NCI-H1105 (cell line): ENCODE measurements around the gene POMP.
"Not testable (repeated sequence)": the region's sequence is repeated elsewhere in the genome, so short reads cannot be mapped to it uniquely, and the experiment has no call there.

ENCODE experiments used
- DNase-seq: peaks from one replicate; lab custom pipeline; 2025; lab: John Stamatoyannopoulos, UW

Gene POMP

GRCh38 chr13:28693605-28694491 lies 34.9 kb downstream of the POMP start:
- DNase-seq = not testable (repeated sequence)

DNA sequence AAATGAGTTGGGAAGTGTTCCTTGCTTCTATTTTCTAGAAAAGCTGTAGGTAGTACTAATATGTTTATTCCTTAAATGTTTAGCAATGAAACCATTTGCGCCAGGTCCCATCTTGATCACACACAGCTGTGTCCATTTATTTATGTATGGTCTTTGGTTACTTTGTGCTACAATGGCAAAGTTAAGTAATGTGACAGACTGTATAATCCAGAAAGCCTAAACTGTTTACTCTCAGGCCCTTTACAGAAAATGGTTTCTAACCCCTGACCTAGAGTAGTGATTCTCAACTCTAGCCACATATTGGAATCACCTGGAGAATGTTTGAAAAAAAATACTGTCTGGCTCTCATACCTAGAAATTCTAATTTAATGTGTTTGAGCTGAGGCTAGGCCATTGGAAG lies 38.5 kb downstream of the POMP start:
- no peak for DNase-seq

- no peak for DNase-seq
Measured at GRCh38 chr13:28699246-28699645, 40.3 kb downstream of the POMP start.

DNA sequence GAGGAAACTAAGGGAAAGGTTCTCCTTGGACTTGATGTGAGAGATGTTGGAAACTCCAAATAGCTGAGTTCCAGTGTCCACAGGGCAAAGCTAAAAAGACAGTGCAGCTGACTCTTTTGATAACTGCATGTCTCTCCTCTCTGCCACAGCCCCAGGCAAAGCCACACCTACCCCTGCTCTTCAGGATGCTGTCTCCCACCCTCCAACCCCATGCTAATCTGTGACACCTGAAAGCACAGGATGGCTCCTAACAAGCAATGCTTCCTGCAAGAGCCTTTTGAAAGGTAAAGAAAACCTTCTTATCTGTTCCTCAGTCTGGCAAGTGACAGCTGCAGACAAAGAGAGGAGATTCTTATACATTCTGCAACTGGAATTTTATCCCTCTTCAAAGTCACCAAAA lies 45.4 kb downstream of the POMP start:
- no peak for DNase-seq

DNA sequence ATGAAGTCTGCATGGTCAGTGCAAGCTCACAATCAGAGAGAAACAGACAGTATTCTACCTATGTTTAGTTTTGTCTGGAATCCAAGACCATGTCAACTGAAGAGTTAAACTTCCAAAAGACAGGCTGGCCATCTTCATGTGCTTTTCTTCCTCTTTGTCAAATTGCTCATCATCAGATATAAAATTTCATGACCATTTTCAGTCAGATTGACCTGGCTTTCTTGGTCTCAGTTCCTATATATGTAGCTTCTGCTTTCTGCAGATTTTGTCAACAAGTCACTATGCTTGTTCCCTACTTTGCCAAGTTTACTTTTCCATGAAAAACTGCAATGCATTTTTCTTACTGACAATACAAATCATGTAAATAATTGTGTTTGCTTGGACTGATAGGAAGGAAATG lies 46.0 kb downstream of the POMP start:
- no peak for DNase-seq

DNA sequence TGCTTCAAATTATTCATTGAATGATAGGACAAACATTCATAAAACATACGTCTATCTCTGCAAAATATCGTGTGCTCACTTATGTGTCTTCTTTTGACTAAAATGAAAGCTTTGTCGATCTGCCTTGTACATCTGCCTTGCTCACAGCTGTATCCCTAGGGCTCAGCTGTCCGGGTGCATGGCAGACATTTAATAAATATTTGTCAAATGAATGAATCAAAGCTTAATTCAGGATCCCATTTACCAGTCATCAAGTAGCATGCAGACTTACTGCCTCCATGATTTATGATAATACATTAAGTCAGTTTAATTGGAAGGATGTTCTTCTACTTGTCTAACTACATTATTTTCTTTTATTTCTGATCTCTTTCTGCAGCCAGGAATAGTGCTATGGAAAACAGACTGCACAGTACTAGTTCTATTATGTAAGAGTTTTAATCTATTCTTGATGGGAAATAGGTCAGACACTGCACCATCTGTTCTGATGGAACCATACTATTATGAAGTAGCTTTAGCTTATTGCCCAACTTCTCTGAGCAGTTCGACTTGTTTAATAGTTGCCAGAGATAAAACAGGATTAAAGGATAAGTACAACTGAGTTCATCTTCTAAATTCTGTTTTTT lies 46.6 kb downstream of the POMP start:
- no peak for DNase-seq

DNA sequence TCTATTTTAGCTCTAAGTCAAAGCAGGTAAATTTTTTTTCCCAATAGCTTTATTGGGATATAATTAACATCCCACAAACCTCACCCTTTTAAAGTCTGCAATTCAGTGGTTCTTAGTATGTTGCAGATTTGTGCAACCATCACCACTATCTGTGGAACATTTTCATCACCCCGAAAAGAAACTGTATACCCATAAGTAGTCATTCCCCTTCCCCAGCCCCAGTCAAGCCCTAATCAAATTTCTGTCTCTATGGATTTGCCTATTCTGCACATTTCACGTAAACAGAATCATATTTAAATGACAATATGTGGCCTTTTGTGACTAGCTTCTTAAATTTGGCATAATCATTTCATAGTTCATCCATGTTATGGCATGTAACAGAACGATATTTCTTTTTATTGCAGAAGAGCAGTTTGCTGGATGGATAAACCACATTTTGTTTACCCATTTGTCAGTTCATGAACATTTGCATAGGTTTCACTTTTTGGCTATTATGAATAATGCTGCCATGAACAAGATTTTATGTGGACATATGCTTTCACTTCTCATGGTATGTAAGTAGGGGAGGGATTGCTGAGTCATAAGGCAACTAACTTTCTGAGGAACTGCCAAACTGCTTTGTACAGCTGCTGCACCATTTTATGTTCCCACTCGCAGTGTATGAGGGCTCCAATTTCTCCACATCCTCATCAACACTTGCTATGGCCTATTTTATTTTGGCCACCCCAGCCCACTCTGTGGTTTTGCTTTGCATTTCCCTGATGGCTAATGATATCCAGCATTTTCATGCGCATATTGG lies 48.9 kb downstream of the POMP start:
- no peak for DNase-seq

DNA sequence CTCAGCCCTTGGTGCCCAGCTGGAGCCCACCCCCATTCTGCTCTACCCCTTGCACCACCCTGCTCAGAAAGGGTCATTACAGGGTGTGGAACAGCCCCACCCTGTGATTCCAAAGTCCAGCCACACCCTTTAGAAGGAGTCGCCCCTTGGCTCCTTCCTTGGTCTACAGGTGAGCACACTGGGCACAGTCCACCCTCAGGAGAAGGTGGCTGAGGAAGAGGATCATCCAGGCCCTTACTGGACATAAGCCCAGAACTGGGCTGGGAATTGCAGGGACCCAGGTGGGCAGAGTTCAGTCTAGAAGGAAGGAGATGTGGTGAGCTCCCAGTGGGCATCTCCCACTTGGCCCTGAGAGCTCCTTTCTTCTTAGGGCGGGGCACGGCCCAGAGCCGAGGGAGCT lies 51.2 kb downstream of the POMP start:
- DNase-seq = no peak

DNA sequence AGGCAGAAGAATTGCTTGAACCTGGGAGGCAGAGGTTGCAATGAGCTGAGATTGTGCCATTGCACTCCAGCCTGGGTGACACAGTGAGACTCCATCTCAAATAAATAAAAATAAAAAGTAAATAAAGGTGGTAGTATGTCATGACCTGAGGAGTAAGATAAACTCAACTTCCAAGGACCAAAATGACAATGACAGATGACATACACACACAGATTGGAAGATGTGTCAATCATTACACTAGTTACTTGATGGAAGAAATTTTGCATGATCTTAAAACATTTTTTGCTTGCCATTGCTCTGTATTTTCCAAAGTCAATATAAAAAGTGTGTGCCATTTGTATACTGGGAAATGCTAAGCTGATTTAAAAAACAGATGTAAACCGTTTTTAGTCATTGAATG lies 55.7 kb downstream of the POMP start:
- no peak for DNase-seq

DNA sequence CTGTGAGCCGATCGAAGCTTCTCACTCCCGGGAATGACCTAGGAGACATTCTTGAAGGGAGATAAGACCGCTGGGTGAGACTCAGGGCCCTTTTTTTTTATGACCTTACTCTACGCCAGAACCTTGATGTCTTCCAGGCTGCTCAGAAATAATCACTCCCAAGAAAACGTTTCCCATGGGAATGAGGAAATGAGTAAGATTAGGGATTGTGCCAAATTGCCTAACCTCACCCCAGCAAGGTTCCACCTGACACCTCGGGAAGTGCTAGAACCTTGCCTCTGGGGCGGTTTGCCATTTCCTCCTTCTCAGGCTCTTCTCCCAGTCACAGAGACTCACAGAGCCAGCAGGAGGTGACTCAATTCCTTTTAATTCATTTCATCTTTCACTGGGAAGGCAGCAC lies 57.6 kb downstream of the POMP start:
- DNase-seq = no peak

GRCh38 chr13:28717170-28717569 lies 58.2 kb downstream of the POMP start:
- no peak for DNase-seq

- no peak for DNase-seq
Measured at GRCh38 chr13:28718196-28718542, 59.2 kb downstream of the POMP start.

- peak; percentile 63 for DNase-seq
Measured at GRCh38 chr13:28718543-28719226, 59.8 kb downstream of the POMP start, which contains the start of gene SLC46A3. Gene SLC46A3 (minus strand): TSS chr13:28718970. CDS start chr13:28717998, 972 bp downstream.

GRCh38 chr13:28719227-28720055 lies 60.5 kb downstream of the POMP start:
- DNase-seq = no peak

DNA sequence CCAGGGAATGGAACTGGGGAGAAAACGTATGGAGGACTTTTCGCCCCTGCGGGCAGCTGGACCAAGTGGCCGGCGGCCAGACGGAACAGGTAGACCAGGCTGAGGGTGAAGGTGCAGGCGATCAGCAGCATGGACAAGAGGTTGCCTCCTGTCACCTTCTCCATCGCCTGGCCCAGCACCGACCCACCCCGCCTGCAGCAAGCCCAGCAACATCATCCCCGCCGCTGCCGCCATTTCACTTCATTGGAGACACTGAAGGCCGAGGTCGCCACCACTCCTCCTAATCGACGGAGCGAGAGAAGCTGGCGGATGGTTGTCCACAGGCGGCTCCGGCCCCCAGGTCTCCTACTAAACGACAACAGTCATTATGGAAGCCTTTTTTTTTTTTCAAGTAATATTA lies 64.9 kb downstream of the POMP start:
- no peak for DNase-seq

GRCh38 chr13:28725046-28725610 lies 66.2 kb downstream of the POMP start:
- DNase-seq = no peak
